ENCODE measurements around the gene SLC35F3.
"Not testable (repeated sequence)": the region's sequence is repeated elsewhere in the genome, so short reads cannot be mapped to it uniquely, and the experiment has no call there.

The SLC35F3 gene

DNA sequence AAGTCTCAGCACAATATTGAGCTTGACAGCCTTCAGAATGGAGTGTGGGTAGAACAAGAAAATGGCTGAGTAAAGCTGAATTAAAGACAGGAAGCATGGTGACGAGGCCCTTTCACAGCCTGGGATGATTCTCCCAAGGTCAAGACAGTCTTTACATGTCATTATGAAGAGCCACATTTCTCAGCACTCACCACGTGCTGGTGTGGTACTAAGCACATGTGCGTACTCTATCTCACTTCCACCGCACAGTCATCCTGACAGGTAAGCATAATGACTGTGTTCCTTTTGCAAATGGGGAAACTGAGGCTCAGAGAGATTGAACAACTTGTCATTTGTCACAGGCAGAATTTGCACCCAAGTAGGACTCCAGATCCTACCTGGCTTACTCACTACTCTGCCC lies 376.0 kb downstream of the SLC35F3 start:
- DNase-seq (ENCODE audit: low read depth in 3 of 3, low spot score in 1 of 3): no peak

- no peak for DNase-seq (ENCODE audit: low read depth in 3 of 3, low spot score in 1 of 3)
Observed at GRCh38 chr1:234281826-234282489, 377.5 kb downstream of the SLC35F3 start.

GRCh38 chr1:234286206-234286605 lies 381.7 kb downstream of the SLC35F3 start:
- no peak for DNase-seq (ENCODE audit: low read depth in 3 of 3, low spot score in 1 of 3)

DNA sequence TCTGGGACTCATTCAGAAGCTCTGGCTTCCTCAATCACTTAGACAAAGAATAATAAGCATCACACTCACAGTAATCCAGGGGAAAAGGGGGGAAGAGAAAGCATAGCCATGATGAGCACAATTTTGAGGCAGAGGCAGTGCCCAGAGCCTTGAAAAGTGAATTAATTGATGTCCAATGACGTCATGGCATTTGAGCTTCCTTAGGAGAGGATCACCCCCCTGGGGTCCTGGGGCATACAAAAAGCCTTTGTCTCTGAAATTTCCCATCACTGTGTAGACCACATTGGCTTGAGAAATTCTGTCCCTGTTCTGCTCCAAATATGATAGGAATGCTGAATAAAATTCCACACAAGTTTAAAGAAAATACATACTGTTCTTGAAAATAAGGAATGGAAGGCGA lies 384.5 kb downstream of the SLC35F3 start:
- DNase-seq (ENCODE audit: low read depth in 3 of 3, low spot score in 1 of 3): no peak

DNA sequence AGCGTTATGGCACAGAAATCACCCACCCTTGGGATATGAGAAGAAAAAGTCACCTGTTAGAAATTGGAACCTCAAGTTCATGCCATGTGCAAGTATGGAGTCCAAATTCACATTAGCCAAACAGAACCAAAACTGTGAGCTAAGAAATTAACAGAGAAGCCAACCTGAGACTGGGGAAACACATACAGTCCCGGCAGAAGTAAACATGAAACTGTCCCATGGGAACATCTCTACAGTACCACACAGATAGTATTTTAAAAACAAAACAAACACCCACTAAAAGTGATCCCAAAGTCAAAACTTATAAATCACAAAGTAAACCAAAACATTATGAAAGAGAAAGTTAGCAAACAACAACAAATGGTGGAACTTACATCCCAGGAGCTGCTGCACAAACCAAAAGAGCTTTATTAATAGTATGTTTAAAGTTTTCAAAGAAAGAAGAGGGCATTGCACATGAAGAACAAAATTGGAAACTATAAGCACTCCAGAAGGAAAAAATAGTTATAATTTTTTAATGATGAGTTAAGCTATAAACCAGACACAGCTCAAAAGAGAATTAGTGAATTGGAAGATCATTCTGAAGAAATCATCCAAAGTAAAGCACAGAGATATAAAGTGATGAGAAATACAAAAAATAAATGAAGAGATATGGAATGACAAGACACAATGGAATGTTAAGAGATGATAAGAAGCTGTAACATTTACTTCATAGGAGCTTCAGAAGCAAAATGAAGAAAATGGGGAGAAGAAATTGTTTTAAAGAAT lies 385.2 kb downstream of the SLC35F3 start:
- no peak for DNase-seq (ENCODE audit: low read depth in 3 of 3, low spot score in 1 of 3)

DNA sequence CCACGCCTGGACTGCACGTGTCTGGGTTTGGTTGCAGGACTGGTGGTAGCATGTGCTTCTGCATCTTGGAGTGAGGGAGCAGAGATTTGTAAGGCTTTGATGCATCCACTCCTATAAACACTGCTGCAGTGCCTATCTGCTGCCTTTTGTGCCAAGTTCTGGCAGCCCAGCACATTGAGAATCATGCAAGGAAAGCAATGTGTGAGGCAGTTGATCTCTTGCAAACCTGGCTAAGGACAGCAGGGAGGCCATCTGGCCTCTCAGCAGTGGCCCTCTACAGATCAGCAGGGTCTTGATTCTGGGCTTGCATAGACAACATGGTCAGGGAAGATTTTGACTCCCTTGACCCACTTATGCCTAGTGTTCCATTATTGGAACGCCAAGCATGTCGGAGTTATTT lies 387.5 kb downstream of the SLC35F3 start:
- no peak for DNase-seq (ENCODE audit: low read depth in 3 of 3, low spot score in 1 of 3)

DNA sequence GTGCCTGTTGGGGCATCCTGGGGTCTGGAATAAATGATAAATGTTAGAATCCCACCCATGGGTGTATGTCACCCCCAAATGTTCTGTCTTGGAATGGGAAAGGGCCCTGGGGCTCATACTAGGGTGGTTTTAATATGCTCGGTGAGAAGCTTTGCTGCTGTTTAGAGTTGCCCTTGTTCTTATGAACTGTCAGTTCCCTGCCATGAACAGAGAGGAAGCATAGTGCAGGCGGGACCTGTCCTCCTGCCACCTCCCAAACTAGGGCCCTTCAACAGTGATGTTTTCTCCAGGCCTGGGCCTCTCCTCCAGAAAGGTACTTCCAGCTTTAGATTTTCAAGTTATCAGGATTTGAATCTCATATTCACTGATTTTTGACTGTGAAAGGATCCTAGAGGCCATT lies 388.1 kb downstream of the SLC35F3 start:
- no peak for DNase-seq (ENCODE audit: low read depth in 3 of 3, low spot score in 1 of 3)

DNA sequence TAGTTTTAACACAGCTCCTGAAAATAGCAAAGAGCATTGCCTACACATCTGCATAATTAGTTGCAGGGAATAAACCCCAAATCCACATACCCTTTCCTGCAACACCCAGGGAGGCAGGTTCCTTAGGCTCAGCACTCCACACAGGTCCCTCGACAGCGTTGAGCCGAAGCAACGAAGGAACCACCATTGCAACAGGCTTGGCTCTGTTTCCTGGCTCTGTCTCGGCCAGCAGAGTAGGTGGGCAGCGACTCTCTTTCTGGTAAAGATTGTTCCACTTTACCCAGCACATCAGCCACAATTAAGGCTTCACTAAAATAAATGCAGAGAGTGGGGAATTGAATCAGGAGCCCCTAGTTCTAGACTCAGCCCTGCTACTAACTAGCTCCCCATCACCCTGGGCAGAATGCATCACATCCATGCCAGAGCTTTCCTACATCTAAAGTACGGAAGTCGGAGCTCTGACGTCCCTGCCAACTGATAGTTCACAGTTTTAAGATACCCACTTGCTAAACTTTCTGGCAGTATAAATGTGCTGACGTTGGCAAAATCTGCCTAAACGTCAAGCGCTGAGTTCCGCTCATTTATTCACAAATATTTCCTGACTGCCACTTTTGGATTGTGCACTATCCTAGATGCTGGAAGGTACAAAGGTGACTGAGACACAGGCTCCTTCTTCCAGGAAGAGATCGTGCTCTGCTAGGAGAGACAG lies 389.8 kb downstream of the SLC35F3 start:
- no peak for DNase-seq (ENCODE audit: low read depth in 3 of 3, low spot score in 1 of 3)

DNA sequence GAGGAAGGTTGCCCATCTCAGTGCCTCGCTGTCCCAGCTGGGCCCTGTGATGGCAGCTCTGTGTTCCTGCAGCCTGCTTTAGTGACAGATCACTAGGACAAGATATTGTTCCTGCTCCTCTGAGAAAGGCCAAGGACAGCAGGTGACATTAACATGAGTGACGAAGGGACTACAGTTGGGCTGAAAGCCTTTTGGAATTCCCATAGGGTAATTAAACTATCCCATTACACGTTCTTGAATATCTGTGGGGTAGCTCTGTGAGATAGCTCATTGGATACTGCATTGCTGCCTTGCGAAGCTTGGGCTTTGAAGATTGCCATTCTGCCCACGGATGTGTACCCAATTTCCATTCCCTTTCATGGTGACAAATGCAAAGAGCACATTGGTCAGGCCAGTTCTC lies 390.6 kb downstream of the SLC35F3 start:
- no peak for DNase-seq (ENCODE audit: low read depth in 3 of 3, low spot score in 1 of 3)

- no peak for DNase-seq (ENCODE audit: low read depth in 3 of 3, low spot score in 1 of 3)
Observed at GRCh38 chr1:234295626-234296025, 391.1 kb downstream of the SLC35F3 start.

GRCh38 chr1:234296496-234296895 lies 392.0 kb downstream of the SLC35F3 start:
- no peak for DNase-seq (ENCODE audit: low read depth in 3 of 3, low spot score in 1 of 3)

GRCh38 chr1:234297668-234298067 lies 393.2 kb downstream of the SLC35F3 start:
- no peak for DNase-seq (ENCODE audit: low read depth in 3 of 3, low spot score in 1 of 3)

DNA sequence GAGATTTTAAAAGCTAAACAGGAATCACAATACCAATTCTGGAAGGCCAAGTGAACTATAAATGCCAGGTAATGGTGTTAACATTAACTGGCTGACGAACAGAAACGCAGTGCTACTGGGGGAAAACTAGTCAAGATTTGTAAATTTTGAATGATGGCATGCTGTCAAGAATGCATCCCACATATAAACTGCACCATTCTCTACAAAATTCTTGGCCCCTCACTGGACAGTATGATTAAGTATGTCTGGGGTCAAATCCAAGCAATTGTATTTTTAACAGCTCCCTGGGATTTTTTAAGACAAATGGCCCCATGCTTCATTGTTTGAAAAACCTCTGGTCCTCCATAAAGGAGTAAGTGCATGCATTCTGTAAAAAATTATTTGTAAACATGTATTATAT lies 395.6 kb downstream of the SLC35F3 start:
- no peak for DNase-seq (ENCODE audit: low read depth in 3 of 3, low spot score in 1 of 3)

DNA sequence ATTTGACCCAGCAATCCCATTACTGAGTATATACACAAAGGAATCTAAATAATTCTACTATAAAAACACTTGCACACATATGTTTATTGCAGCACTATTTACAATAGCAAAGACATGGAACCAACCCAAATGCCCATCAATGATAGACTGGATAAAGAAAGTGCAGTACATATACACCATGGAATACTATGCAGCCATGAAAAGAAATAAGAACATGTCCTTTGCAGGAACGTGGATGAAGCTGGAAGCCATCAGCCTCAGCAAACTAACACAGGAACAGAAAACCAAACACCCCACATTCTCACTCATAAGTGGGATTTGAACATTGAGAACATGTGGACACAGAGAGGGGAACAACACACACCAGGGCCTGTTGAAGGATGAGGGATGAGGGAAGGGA lies 397.2 kb downstream of the SLC35F3 start:
- DNase-seq (ENCODE audit: low read depth in 3 of 3, low spot score in 1 of 3): not testable (repeated sequence)

DNA sequence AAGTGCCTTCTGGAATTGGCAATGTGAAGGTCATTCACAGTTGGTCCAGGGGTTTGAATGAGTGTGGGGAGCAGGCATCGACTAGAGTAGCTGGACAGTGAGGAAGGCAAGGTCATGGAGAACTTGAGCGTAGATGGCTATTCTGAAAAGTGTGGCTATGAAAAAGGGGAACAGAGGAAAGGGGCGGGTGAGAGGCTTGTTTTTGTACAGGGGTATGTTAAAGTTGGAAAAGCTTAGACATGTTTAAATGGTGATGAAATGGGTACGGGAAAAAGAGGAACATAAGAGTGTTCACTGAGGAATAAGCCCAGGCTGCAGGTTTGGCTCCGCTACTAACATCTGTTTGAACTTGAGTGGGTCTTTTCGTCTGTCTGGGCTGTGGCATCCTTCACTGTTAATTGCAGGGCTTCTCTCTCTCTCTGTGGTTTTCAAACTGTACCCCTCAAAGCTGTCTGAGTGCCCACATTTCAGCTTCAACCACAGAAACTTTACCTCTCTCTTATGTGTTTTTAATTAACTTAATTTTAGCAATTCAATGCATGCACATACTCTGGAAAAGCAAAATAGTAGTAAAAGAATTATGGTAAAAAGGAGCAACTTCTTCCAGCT lies 398.0 kb downstream of the SLC35F3 start:
- DNase-seq (ENCODE audit: low read depth in 3 of 3, low spot score in 1 of 3): no peak

DNA sequence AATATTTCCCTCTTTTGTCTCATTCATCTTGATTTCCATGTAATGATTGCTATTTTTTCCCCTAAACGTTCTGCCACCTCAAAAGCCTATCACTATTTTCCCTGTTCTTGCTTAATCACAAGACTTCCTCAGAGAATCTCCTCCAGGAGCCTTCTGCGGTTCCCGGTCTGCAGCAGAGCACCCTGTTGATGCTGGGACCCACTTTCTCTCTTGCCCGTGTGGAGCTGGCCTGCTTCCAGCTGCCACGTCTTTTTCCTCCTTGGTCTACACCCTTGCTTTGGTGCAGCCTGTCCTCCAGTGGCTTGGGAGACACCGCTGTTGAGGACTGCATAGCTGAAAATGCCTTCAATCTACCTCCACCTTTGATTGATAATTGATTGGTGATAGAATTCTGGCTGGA lies 398.8 kb downstream of the SLC35F3 start:
- no peak for DNase-seq (ENCODE audit: low read depth in 3 of 3, low spot score in 1 of 3)

- DNase-seq (ENCODE audit: low read depth in 3 of 3, low spot score in 1 of 3): no peak
Observed at GRCh38 chr1:234307726-234308125, 403.2 kb downstream of the SLC35F3 start.

- no peak for DNase-seq (ENCODE audit: low read depth in 3 of 3, low spot score in 1 of 3)
Observed at GRCh38 chr1:234309243-234309597, 404.7 kb downstream of the SLC35F3 start.

DNA sequence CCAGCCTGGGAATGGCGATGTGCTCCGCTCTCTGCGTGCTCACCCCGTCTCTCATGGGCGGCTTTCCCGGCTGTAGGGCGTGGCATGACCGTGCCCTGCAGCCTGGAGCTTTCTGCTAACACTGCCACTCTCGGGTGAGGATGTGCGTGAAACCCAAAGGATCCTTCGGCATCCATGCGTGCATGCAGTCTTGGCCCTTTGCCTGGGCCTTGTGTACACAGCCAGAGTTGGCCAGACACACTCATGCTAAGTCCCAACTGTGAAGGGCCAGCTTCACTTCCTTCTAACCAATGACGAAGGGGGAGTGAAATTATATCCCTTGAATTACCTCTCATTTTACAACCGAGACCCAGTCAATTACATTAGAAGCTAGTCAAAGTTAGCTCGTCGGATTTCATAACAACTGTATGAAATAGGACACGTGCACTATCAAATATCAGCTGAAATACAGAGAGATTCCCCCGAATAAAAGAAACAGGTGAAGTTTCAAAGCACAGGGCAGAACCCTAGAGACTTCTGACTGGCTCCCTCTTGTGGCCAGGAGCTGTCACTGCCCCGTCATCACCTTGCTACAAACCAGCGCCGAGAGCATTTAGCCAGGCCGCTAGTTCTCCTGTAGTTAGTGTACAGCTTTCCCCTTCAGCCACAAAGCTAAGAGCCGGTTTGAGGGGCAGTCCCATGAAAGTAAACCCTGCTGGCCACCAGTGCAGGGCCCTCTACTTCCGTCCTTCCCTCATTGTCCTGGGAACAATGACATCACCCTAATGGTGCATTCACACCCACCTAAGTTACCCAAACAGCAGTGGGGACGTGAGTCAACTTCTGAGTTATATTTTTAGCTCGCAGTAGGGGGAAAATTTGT lies 405.4 kb downstream of the SLC35F3 start:
- DNase-seq (ENCODE audit: low read depth in 3 of 3, low spot score in 1 of 3): peak; percentile 39 to 53 (median 53)

- no peak for DNase-seq (ENCODE audit: low read depth in 3 of 3, low spot score in 1 of 3)
Observed at GRCh38 chr1:234310460-234310817, 406.0 kb downstream of the SLC35F3 start.

DNA sequence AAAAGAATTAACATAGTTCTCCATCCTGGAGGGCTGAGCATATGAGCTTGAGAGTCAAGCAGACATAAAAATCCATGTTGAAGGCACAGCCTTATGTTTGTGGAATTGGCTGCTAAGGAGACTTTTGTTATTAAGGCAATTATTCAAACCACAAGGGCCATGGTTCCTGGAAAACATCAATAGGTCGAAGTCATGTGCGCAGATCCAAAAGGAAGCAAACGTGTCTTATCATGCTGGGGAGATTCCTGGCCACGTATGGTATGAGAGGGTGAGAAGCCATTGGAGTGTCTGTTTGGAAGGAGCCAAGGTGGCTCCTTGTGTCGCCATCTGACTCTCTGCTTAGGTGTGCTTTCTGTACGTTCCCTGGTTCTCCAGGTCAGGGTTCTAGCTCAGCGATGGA lies 406.9 kb downstream of the SLC35F3 start:
- DNase-seq (ENCODE audit: low read depth in 3 of 3, low spot score in 1 of 3): no peak
